HEK293T (cell line): Measurements from ENCODE around the gene DDOST.

Experiments
- CTCF ChIA-PET: fragments of 350-600 bp; formaldehyde crosslinking; extraction: SDS; loops from one replicate; lab custom pipeline; 2021; ENCODE audit warnings: antibody characterized with exemption, inconsistent platforms; lab: Yijun Ruan, JAX
- POLR2A ChIA-PET: fragments of 350-600 bp; formaldehyde crosslinking; extraction: SDS; loops from one replicate; lab custom pipeline; 2020; ENCODE audit warnings: antibody characterized with exemption, inconsistent platforms; lab: Yijun Ruan, JAX
- DNase-seq: peaks from one replicate; pipeline ENCODE4 v3.0.0; 2012; ENCODE audit warnings: mixed read lengths; ENCODE audit errors: extremely low spot score
- ARNT ChIP-seq: fragments of 450-650 bp; IDR thresholded peaks from 2 replicates; pipeline ENCODE4 v1.6.1; 2017; ENCODE audit warnings: mild to moderate bottlenecking
- BHLHE40 ChIP-seq: fragments of 450-650 bp; IDR thresholded peaks from 2 replicates; pipeline ENCODE4 v1.6.1; 2016; ENCODE audit warnings: mild to moderate bottlenecking, moderate library complexity, borderline replicate concordance
- CTBP1 ChIP-seq: fragments of 450-650 bp; IDR thresholded peaks from 2 replicates; pipeline ENCODE4 v1.6.1; 2016; ENCODE audit warnings: borderline replicate concordance
- ELF4 ChIP-seq: fragments of 450-650 bp; IDR thresholded peaks from 2 replicates; pipeline ENCODE4 v1.6.1; 2017; ENCODE audit warnings: antibody characterized with exemption
- FOXA1 ChIP-seq: fragments of 450-650 bp; IDR thresholded peaks from 2 replicates; pipeline ENCODE4 v1.6.1; 2016; ENCODE audit warnings: mild to moderate bottlenecking
- FOXK2 ChIP-seq: fragments of 450-650 bp; IDR thresholded peaks from 2 replicates; pipeline ENCODE4 v1.6.1; 2016; ENCODE audit warnings: mild to moderate bottlenecking
- FOXM1 ChIP-seq: fragments of 450-650 bp; IDR thresholded peaks from 2 replicates; pipeline ENCODE4 v1.6.1; 2017; ENCODE audit warnings: mild to moderate bottlenecking, borderline replicate concordance
- HDGF ChIP-seq: fragments of 450-650 bp; IDR thresholded peaks from 2 replicates; pipeline ENCODE4 v1.6.1; 2017; ENCODE audit warnings: antibody characterized with exemption, borderline replicate concordance
- L3MBTL2 ChIP-seq: fragments of 450-650 bp; conservative IDR thresholded peaks from 2 replicates; pipeline ENCODE4 v1.6.1; 2016; ENCODE audit warnings: mild to moderate bottlenecking
- LEF1 ChIP-seq: fragments of 450-650 bp; IDR thresholded peaks from 2 replicates; pipeline ENCODE4 v1.6.1; 2017; ENCODE audit warnings: mild to moderate bottlenecking, borderline replicate concordance
- NFRKB ChIP-seq: fragments of 450-650 bp; IDR thresholded peaks from 2 replicates; pipeline ENCODE4 v1.6.1; 2016; ENCODE audit warnings: mild to moderate bottlenecking, moderate library complexity
- PKNOX1 ChIP-seq: fragments of 450-650 bp; IDR thresholded peaks from 2 replicates; pipeline ENCODE4 v1.6.1; 2016
- SP1 ChIP-seq: fragments of 450-650 bp; IDR thresholded peaks from 2 replicates; pipeline ENCODE4 v1.6.1; 2017
- SUZ12 ChIP-seq: fragments of 450-650 bp; IDR thresholded peaks from 2 replicates; pipeline ENCODE4 v1.6.1; 2016; ENCODE audit warnings: mild to moderate bottlenecking
- TARDBP ChIP-seq: fragments of 450-650 bp; IDR thresholded peaks from 2 replicates; pipeline ENCODE4 v1.6.1; 2016
- ZNF384 ChIP-seq: fragments of 450-650 bp; IDR thresholded peaks from 2 replicates; pipeline ENCODE4 v1.6.1; 2016

Gene DDOST

GRCh38 chr1:20672265-20672632 lies 11.1 kb upstream of the DDOST start:
- ChIA-PET CTCF (no interaction called here), POLR2A (interaction anchor here (1.4 kb wide), 1 partner anchor 12 kb away, joined by 3 read pairs; no protein-coding TSS in a partner anchor)
- no peak for TF ChIP-seq ZNF384
- TF ChIP-seq CTBP1: no peak
- TF ChIP-seq SUZ12: no peak
- no peak for TF ChIP-seq LEF1
- no peak for TF ChIP-seq ELF4
- no peak for TF ChIP-seq ARNT
- TF ChIP-seq FOXM1: no peak
- TF ChIP-seq PKNOX1: no peak
- TF ChIP-seq SP1: no peak
- TF ChIP-seq NFRKB: no peak
- no peak for TF ChIP-seq TARDBP
- no peak for TF ChIP-seq L3MBTL2
- TF ChIP-seq HDGF: no peak
- TF ChIP-seq FOXK2: no peak
- TF ChIP-seq BHLHE40: no peak
- no peak for TF ChIP-seq FOXA1

GRCh38 chr1:20670936-20671335 lies 9.8 kb upstream of the DDOST start:
- no peak for DNase-seq
- CTCF ChIA-PET: no interaction called here

More at GRCh38 chr1:20672265-20672632, 11.1 kb upstream of the DDOST start:
- no peak for DNase-seq

GRCh38 chr1:20668581-20668980 lies 7.4 kb upstream of the DDOST start:
- TF ChIP-seq SUZ12 (no peak), BHLHE40 (no peak), FOXM1 (no peak), PKNOX1 (no peak), HDGF (no peak), ELF4 (no peak), TARDBP (no peak), SP1 (no peak), L3MBTL2 (no peak), NFRKB (no peak), FOXK2 (no peak), CTBP1 (no peak), LEF1 (no peak), FOXA1 (no peak)
- CTCF ChIA-PET: interaction anchor here (0.7 kb wide), 1 partner anchor 113 kb away, joined by 3 read pairs; no protein-coding TSS in a partner anchor
- no peak for DNase-seq
- POLR2A ChIA-PET: interaction anchor here (0.8 kb wide), 1 partner anchor 35 kb away, joined by 4 read pairs; the partner anchor contains the start of gene PINK1

More at GRCh38 chr1:20670936-20671335, 9.8 kb upstream of the DDOST start:
- TF ChIP-seq TARDBP (no peak), HDGF (no peak), CTBP1 (no peak), LEF1 (no peak), SUZ12 (no peak), SP1 (no peak)
- POLR2A ChIA-PET: no interaction called here

GRCh38 chr1:20666804-20667203 lies 5.6 kb upstream of the DDOST start:
- peak; percentile 43 for DNase-seq
- TF ChIP-seq FOXM1 (no peak), L3MBTL2 (no peak), FOXA1 (no peak)
- ChIA-PET CTCF (no interaction called here), POLR2A (interaction anchor here (1.3 kb wide), 1 partner anchor 119 kb away, joined by 3 read pairs; no protein-coding TSS in a partner anchor)

- no peak for TF ChIP-seq FOXM1
- TF ChIP-seq NFRKB: no peak
- no peak for TF ChIP-seq LEF1
- no peak for TF ChIP-seq PKNOX1
- TF ChIP-seq ZNF384: no peak
- TF ChIP-seq ARNT: no peak
- no peak for TF ChIP-seq TARDBP
- TF ChIP-seq BHLHE40: no peak
- POLR2A ChIA-PET: interaction anchor here (1.3 kb wide), 1 partner anchor 120 kb away, joined by 3 read pairs; no protein-coding TSS in a partner anchor
- no peak for DNase-seq
- CTCF ChIA-PET: no interaction called here
Observed at GRCh38 chr1:20666146-20666545, 5.0 kb upstream of the DDOST start.

GRCh38 chr1:20665726-20666125 lies 4.6 kb upstream of the DDOST start:
- ChIA-PET POLR2A (interaction anchor here (1.3 kb wide), 1 partner anchor 120 kb away, joined by 3 read pairs; no protein-coding TSS in a partner anchor), CTCF (no interaction called here)
- TF ChIP-seq BHLHE40: no peak
- no peak for TF ChIP-seq LEF1
- TF ChIP-seq CTBP1: no peak
- no peak for TF ChIP-seq PKNOX1
- DNase-seq: no peak
